ENCODE measurements around the gene C2CD5.
"Not testable (repeated sequence)": the region's sequence is repeated elsewhere in the genome, so short reads cannot be mapped to it uniquely, and the experiment has no call there.

C2CD5 gene

GRCh38 chr12:22562036-22563028 is 18.0 kb upstream of the C2CD5 start:
- H3K4me1 ChIP-seq (ENCODE audit: control insufficient read depth, insufficient read depth, low read length) = no peaks in the 10 kb centered on the region
- H3K4me3 ChIP-seq (ENCODE audit: low read length in 2 of 2) = no peak overlapping the region
- no peak overlapping the region for H3K9ac ChIP-seq (ENCODE audit: low read length in 2 of 2)
- no peaks in the 10 kb centered on the region for H3K27me3 ChIP-seq (ENCODE audit: control insufficient read depth in 1 of 2, insufficient read depth in 2 of 2, low read length in 2 of 2)
- no peak overlapping the region for H3K27ac ChIP-seq (ENCODE audit: low read length)
- no peaks in the 10 kb centered on the region for H3K9me3 ChIP-seq (ENCODE audit: control insufficient read depth in 2 of 2, low read length in 2 of 2)
- H3K36me3 ChIP-seq (ENCODE audit: control insufficient read depth in 2 of 2, insufficient read depth in 2 of 2, low read length in 2 of 2) = no peaks in the 10 kb centered on the region

GRCh38 chr12:22554750-22555149 is 10.4 kb upstream of the C2CD5 start:
- not testable (repeated sequence) for H3K4me3 ChIP-seq (ENCODE audit: low read length in 2 of 2); H3K9me3 ChIP-seq (ENCODE audit: control insufficient read depth in 2 of 2, low read length in 2 of 2); H3K9ac ChIP-seq (ENCODE audit: low read length in 2 of 2); H3K4me1 ChIP-seq (ENCODE audit: control insufficient read depth, insufficient read depth, low read length); H3K27me3 ChIP-seq (ENCODE audit: control insufficient read depth in 1 of 2, insufficient read depth in 2 of 2, low read length in 2 of 2); H3K36me3 ChIP-seq (ENCODE audit: control insufficient read depth in 2 of 2, insufficient read depth in 2 of 2, low read length in 2 of 2); H3K27ac ChIP-seq (ENCODE audit: low read length)

GRCh38 chr12:22551624-22552023 is 7.3 kb upstream of the C2CD5 start:
- Histone ChIP-seq H3K9me3 (ENCODE audit: control insufficient read depth in 2 of 2, low read length in 2 of 2) (peaks cover 0 to 3% of the 10 kb centered on the region in 2 donors), H3K9ac (ENCODE audit: low read length in 2 of 2) (no peak overlapping the region), H3K27me3 (ENCODE audit: control insufficient read depth in 1 of 2, insufficient read depth in 2 of 2, low read length in 2 of 2) (no peaks in the 10 kb centered on the region), H3K27ac (ENCODE audit: low read length) (no peak overlapping the region), H3K36me3 (ENCODE audit: control insufficient read depth in 2 of 2, insufficient read depth in 2 of 2, low read length in 2 of 2) (no peaks in the 10 kb centered on the region), H3K4me1 (ENCODE audit: control insufficient read depth, insufficient read depth, low read length) (no peaks in the 10 kb centered on the region), H3K4me3 (ENCODE audit: low read length in 2 of 2) (no peak overlapping the region)

GRCh38 chr12:22545255-22545654 is 913 bp upstream of the C2CD5 start:
- Histone ChIP-seq H3K9me3 (ENCODE audit: control insufficient read depth in 2 of 2, low read length in 2 of 2) (no peaks in the 10 kb centered on the region), H3K27ac (ENCODE audit: low read length) (no peak overlapping the region), H3K9ac (ENCODE audit: low read length in 2 of 2) (no peak overlapping the region), H3K4me1 (ENCODE audit: control insufficient read depth, insufficient read depth, low read length) (peaks cover 15% of the 10 kb centered on the region), H3K4me3 (ENCODE audit: low read length in 2 of 2) (no peak overlapping the region), H3K36me3 (ENCODE audit: control insufficient read depth in 2 of 2, insufficient read depth in 2 of 2, low read length in 2 of 2) (no peaks in the 10 kb centered on the region), H3K27me3 (ENCODE audit: control insufficient read depth in 1 of 2, insufficient read depth in 2 of 2, low read length in 2 of 2) (no peaks in the 10 kb centered on the region)

GRCh38 chr12:22543246-22544037 is 900 bp downstream of the C2CD5 start:
- Histone ChIP-seq H3K4me3 (ENCODE audit: low read length in 2 of 2) (peak overlapping the region; percentile 97 to 98), H3K9me3 (ENCODE audit: control insufficient read depth in 2 of 2, low read length in 2 of 2) (no peaks in the 10 kb centered on the region), H3K36me3 (ENCODE audit: control insufficient read depth in 2 of 2, insufficient read depth in 2 of 2, low read length in 2 of 2) (no peaks in the 10 kb centered on the region), H3K27me3 (ENCODE audit: control insufficient read depth in 1 of 2, insufficient read depth in 2 of 2, low read length in 2 of 2) (no peaks in the 10 kb centered on the region), H3K9ac (ENCODE audit: low read length in 2 of 2) (peak overlapping the region; percentile 85 to 91), H3K27ac (ENCODE audit: low read length) (peak overlapping the region; percentile 84), H3K4me1 (ENCODE audit: control insufficient read depth, insufficient read depth, low read length) (peaks cover 15% of the 10 kb centered on the region)

GRCh38 chr12:22541496-22542155 is 2.7 kb downstream of the C2CD5 start:
- Histone ChIP-seq H3K4me1 (ENCODE audit: control insufficient read depth, insufficient read depth, low read length) (peaks cover 15% of the 10 kb centered on the region), H3K27ac (ENCODE audit: low read length) (no peak overlapping the region), H3K9ac (ENCODE audit: low read length in 2 of 2) (no peak overlapping the region), H3K4me3 (ENCODE audit: low read length in 2 of 2) (no peak overlapping the region), H3K9me3 (ENCODE audit: control insufficient read depth in 2 of 2, low read length in 2 of 2) (no peaks in the 10 kb centered on the region), H3K36me3 (ENCODE audit: control insufficient read depth in 2 of 2, insufficient read depth in 2 of 2, low read length in 2 of 2) (no peaks in the 10 kb centered on the region), H3K27me3 (ENCODE audit: control insufficient read depth in 1 of 2, insufficient read depth in 2 of 2, low read length in 2 of 2) (no peaks in the 10 kb centered on the region)

GRCh38 chr12:22539055-22539454 is 5.3 kb downstream of the C2CD5 start:
- Histone ChIP-seq H3K27me3 (ENCODE audit: control insufficient read depth in 1 of 2, insufficient read depth in 2 of 2, low read length in 2 of 2) (no peaks in the 10 kb centered on the region), H3K36me3 (ENCODE audit: control insufficient read depth in 2 of 2, insufficient read depth in 2 of 2, low read length in 2 of 2) (no peaks in the 10 kb centered on the region), H3K27ac (ENCODE audit: low read length) (no peak overlapping the region), H3K9me3 (ENCODE audit: control insufficient read depth in 2 of 2, low read length in 2 of 2) (no peaks in the 10 kb centered on the region), H3K9ac (ENCODE audit: low read length in 2 of 2) (no peak overlapping the region), H3K4me1 (ENCODE audit: control insufficient read depth, insufficient read depth, low read length) (peaks cover 15% of the 10 kb centered on the region), H3K4me3 (ENCODE audit: low read length in 2 of 2) (no peak overlapping the region)

GRCh38 chr12:22538311-22538710 is 6.0 kb downstream of the C2CD5 start:
- Histone ChIP-seq H3K4me1 (ENCODE audit: control insufficient read depth, insufficient read depth, low read length) (peaks cover 13% of the 10 kb centered on the region), H3K9me3 (ENCODE audit: control insufficient read depth in 2 of 2, low read length in 2 of 2) (no peaks in the 10 kb centered on the region), H3K27ac (ENCODE audit: low read length) (no peak overlapping the region), H3K36me3 (ENCODE audit: control insufficient read depth in 2 of 2, insufficient read depth in 2 of 2, low read length in 2 of 2) (peaks cover 0 to 2% of the 10 kb centered on the region in 2 donors), H3K9ac (ENCODE audit: low read length in 2 of 2) (no peak overlapping the region), H3K4me3 (ENCODE audit: low read length in 2 of 2) (no peak overlapping the region), H3K27me3 (ENCODE audit: control insufficient read depth in 1 of 2, insufficient read depth in 2 of 2, low read length in 2 of 2) (no peaks in the 10 kb centered on the region)

GRCh38 chr12:22536971-22537544 is 7.3 kb downstream of the C2CD5 start:
- H3K4me1 ChIP-seq (ENCODE audit: control insufficient read depth, insufficient read depth, low read length) = peaks cover 4% of the 10 kb centered on the region

GRCh38 chr12:22536346-22536945 is 7.9 kb downstream of the C2CD5 start:
- H3K4me3 ChIP-seq (ENCODE audit: low read length in 2 of 2) = no peak overlapping the region
- H3K27me3 ChIP-seq (ENCODE audit: control insufficient read depth in 1 of 2, insufficient read depth in 2 of 2, low read length in 2 of 2) = no peaks in the 10 kb centered on the region
- H3K4me1 ChIP-seq (ENCODE audit: control insufficient read depth, insufficient read depth, low read length) = peaks cover 5% of the 10 kb centered on the region
- no peak overlapping the region for H3K9ac ChIP-seq (ENCODE audit: low read length in 2 of 2)
- peaks cover 0 to 2% of the 10 kb centered on the region in 2 donors for H3K36me3 ChIP-seq (ENCODE audit: control insufficient read depth in 2 of 2, insufficient read depth in 2 of 2, low read length in 2 of 2)
- no peaks in the 10 kb centered on the region for H3K9me3 ChIP-seq (ENCODE audit: control insufficient read depth in 2 of 2, low read length in 2 of 2)
- H3K27ac ChIP-seq (ENCODE audit: low read length) = no peak overlapping the region

More at GRCh38 chr12:22536971-22537544, 7.3 kb downstream of the C2CD5 start:
- Histone ChIP-seq H3K27me3 (ENCODE audit: control insufficient read depth in 1 of 2, insufficient read depth in 2 of 2, low read length in 2 of 2) (no peaks in the 10 kb centered on the region), H3K9me3 (ENCODE audit: control insufficient read depth in 2 of 2, low read length in 2 of 2) (no peaks in the 10 kb centered on the region), H3K36me3 (ENCODE audit: control insufficient read depth in 2 of 2, insufficient read depth in 2 of 2, low read length in 2 of 2) (peaks cover 0 to 2% of the 10 kb centered on the region in 2 donors), H3K27ac (ENCODE audit: low read length) (no peak overlapping the region), H3K4me3 (ENCODE audit: low read length in 2 of 2) (no peak overlapping the region), H3K9ac (ENCODE audit: low read length in 2 of 2) (no peak overlapping the region)
